GM23248 (cell line): ENCODE measurements around the gene DHX9.

Experiments used
- EZH2 ChIP-seq: fragments of 200-600 bp; sonication (generic); IDR thresholded peaks from 2 replicates; pipeline ENCODE4 v1.6.1; 2018; ENCODE audit warnings: antibody characterized with exemption, mild to moderate bottlenecking; ENCODE audit not compliant: insufficient read depth, poor library complexity, severe bottlenecking
- EZH2phosphoT487 ChIP-seq: fragments of 200-600 bp; sonication (generic); IDR thresholded peaks from 2 replicates; pipeline ENCODE4 v1.6.1; 2018; ENCODE audit warnings: antibody characterized with exemption, moderate library complexity, mild to moderate bottlenecking, low read depth; ENCODE audit not compliant: insufficient read depth

GRCh38 chr1:182869241-182869666 is 30.1 kb downstream of the DHX9 start:
- TF ChIP-seq EZH2 = no peak
- no peak for TF ChIP-seq EZH2phosphoT487
